ENCODE measurements around the gene VSTM4.

DNA sequence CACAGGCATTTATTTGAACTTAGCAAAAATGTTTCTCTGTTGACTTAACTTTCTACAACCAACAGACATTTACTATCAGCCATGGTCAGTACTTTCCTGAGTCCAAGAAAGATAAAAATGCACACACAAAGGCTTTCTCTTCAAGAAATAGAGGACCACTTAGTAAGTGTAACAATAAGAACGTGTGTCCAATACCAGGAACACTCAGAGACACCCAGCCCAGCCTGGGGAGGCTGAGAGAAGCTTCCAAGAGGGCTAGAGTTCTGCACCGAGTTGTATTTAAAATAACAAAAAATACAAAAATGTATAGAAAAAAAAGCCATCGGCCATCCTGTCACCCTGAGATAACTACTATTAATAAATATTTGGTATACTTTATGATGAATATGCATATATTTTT lies 35.8 kb downstream of the VSTM4 start:
- TF ChIP-seq POLR2A (IDR thresholded peaks at IDR 0.05), result no peak
- TF ChIP-seq, protein P1, sequence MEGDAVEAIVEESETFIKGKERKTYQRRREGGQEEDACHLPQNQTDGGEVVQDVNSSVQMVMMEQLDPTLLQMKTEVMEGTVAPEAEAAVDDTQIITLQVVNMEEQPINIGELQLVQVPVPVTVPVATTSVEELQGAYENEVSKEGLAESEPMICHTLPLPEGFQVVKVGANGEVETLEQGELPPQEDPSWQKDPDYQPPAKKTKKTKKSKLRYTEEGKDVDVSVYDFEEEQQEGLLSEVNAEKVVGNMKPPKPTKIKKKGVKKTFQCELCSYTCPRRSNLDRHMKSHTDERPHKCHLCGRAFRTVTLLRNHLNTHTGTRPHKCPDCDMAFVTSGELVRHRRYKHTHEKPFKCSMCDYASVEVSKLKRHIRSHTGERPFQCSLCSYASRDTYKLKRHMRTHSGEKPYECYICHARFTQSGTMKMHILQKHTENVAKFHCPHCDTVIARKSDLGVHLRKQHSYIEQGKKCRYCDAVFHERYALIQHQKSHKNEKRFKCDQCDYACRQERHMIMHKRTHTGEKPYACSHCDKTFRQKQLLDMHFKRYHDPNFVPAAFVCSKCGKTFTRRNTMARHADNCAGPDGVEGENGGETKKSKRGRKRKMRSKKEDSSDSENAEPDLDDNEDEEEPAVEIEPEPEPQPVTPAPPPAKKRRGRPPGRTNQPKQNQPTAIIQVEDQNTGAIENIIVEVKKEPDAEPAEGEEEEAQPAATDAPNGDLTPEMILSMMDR (IDR thresholded peaks at IDR 0.05), result no peak

Data from heart left ventricle (tissue), 13 donors.